NCI-H128 (cell line): ENCODE measurements around the gene CH25H.
"Not testable (repeated sequence)": the region's sequence is repeated elsewhere in the genome, so short reads cannot be mapped to it uniquely, and the experiment has no call there.

Experiments used
- DNase-seq: peaks from one replicate; lab custom pipeline; 2025; ENCODE audit not compliant: unreplicated experiment; lab: John Stamatoyannopoulos, UW

CH25H gene

GRCh38 chr10:89207181-89207800 lies at the start of gene CH25H:
Gene CH25H (minus strand): TSS chr10:89207317. CDS start chr10:89207292, 25 bp downstream.
- no peak for DNase-seq

- no peak for DNase-seq
Observed at GRCh38 chr10:89256340-89256739, 49.2 kb upstream of the CH25H start.

GRCh38 chr10:89255793-89256192 lies 48.7 kb upstream of the CH25H start:
- DNase-seq = no peak

GRCh38 chr10:89255091-89255579 lies 48.0 kb upstream of the CH25H start:
- DNase-seq = not testable (repeated sequence)

GRCh38 chr10:89252225-89252585 lies 45.1 kb upstream of the CH25H start:
- DNase-seq = no peak

GRCh38 chr10:89251409-89252224 lies 44.5 kb upstream of the CH25H start, which contains the start of gene LIPA:
Gene LIPA (minus strand): TSS chr10:89251775. CDS start chr10:89247648, 4,127 bp downstream.
- peak; percentile 75 for DNase-seq

- DNase-seq = no peak
Observed at GRCh38 chr10:89250865-89251408, 43.8 kb upstream of the CH25H start.

GRCh38 chr10:89248990-89249389 lies 41.9 kb upstream of the CH25H start:
- no peak for DNase-seq

- not testable (repeated sequence) for DNase-seq
Observed at GRCh38 chr10:89247623-89248022, 40.5 kb upstream of the CH25H start.

GRCh38 chr10:89245802-89246201 lies 38.7 kb upstream of the CH25H start:
- DNase-seq = no peak

GRCh38 chr10:89242840-89243568 lies 35.9 kb upstream of the CH25H start:
- DNase-seq = no peak

- DNase-seq = no peak
Observed at GRCh38 chr10:89242345-89242684, 35.2 kb upstream of the CH25H start.

- DNase-seq = no peak
Observed at GRCh38 chr10:89241486-89242344, 34.6 kb upstream of the CH25H start.

GRCh38 chr10:89241026-89241425 lies 33.9 kb upstream of the CH25H start:
- no peak for DNase-seq

- DNase-seq = no peak
Observed at GRCh38 chr10:89240519-89240918, 33.4 kb upstream of the CH25H start.

GRCh38 chr10:89238956-89239644 lies 32.0 kb upstream of the CH25H start:
- DNase-seq = no peak

- DNase-seq = no peak
Observed at GRCh38 chr10:89237849-89238248, 30.7 kb upstream of the CH25H start.

GRCh38 chr10:89236226-89236797 lies 29.2 kb upstream of the CH25H start:
- no peak for DNase-seq

GRCh38 chr10:89235073-89235798 lies 28.1 kb upstream of the CH25H start:
- no peak for DNase-seq
